Kidney epithelial cell (primary cell): ENCODE data around the gene IL22RA2. TPM values are rescaled to one million over a fixed set of nuclear protein-coding genes. Genes with fewer than 3 reads are reported as not detected.

Experiments used
- DNase-seq: peaks from one replicate; pipeline ENCODE4 v3.0.0-alpha.2; 2010; ENCODE audit warnings: low read depth
- H3K27me3 ChIP-seq: 2 replicates; pipeline ENCODE4 v1.6.0; 2011; ENCODE audit warnings: low read length; ENCODE audit not compliant: control insufficient read depth, insufficient read depth
- H3K36me3 ChIP-seq: 2 replicates; pipeline ENCODE4 v1.5.1; 2011; ENCODE audit warnings: low read length; ENCODE audit not compliant: control insufficient read depth, insufficient read depth
- H3K4me3 ChIP-seq: 2 replicates; pipeline ENCODE4 v1.5.1; 2011; ENCODE audit warnings: low read depth, mild to moderate bottlenecking, control low read depth, low read length
- total RNA-seq: library from RNA; depleted of rRNA; stranded (reverse); fragments of >200 nt; gene quantifications from 2 replicates; pipeline ENCODE4 v1.2.3, GENCODE V29; 2015
- TF ChIP-seq, protein P1 (sequence below): IDR thresholded peaks from 2 replicates; pipeline ENCODE4 v1.5.1; 2011; ENCODE audit warnings: mild to moderate bottlenecking, moderate library complexity, low read length, control low read depth, inconsistent platforms; ENCODE audit not compliant: insufficient read depth, poor library complexity, severe bottlenecking

IL22RA2 gene
- total RNA-seq, 1 donor from 2014 or later: not detected

- no peak for DNase-seq
- Histone ChIP-seq H3K36me3 (no peaks in the 10 kb centered on the region), H3K27me3 (no peaks in the 10 kb centered on the region), H3K4me3 (no peak overlapping the region)
- TF ChIP-seq, protein P1, sequence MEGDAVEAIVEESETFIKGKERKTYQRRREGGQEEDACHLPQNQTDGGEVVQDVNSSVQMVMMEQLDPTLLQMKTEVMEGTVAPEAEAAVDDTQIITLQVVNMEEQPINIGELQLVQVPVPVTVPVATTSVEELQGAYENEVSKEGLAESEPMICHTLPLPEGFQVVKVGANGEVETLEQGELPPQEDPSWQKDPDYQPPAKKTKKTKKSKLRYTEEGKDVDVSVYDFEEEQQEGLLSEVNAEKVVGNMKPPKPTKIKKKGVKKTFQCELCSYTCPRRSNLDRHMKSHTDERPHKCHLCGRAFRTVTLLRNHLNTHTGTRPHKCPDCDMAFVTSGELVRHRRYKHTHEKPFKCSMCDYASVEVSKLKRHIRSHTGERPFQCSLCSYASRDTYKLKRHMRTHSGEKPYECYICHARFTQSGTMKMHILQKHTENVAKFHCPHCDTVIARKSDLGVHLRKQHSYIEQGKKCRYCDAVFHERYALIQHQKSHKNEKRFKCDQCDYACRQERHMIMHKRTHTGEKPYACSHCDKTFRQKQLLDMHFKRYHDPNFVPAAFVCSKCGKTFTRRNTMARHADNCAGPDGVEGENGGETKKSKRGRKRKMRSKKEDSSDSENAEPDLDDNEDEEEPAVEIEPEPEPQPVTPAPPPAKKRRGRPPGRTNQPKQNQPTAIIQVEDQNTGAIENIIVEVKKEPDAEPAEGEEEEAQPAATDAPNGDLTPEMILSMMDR: no peak
Observed at GRCh38 chr6:137162692-137163306, 10.6 kb downstream of the IL22RA2 start.

DNA sequence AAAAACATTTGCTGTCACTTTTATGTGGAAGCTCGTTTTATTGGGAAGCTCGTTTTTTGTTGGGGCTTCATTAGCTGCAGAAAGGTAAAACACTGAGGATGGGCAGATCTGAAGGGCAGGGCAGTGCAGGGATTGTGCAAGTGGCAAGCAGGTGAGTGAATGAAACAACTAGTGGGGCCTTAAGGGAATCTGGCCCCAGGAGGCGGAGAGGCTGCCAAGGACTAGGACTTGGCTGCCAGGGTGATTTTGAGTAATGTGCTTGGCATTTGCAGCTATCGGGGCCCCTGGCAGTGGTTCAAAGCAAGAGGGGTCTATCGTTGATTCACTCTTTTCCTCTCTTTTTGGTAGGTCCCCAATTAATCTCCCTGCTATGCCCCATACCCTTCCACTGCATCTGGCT is 11.5 kb downstream of the IL22RA2 start:
- no peak for DNase-seq
- H3K27me3 ChIP-seq: no peaks in the 10 kb centered on the region
- TF ChIP-seq, protein P1: no peak

GRCh38 chr6:137160763-137161162 is 12.7 kb downstream of the IL22RA2 start:
- DNase-seq: no peak
- Histone ChIP-seq H3K36me3 (no peaks in the 10 kb centered on the region), H3K27me3 (no peaks in the 10 kb centered on the region), H3K4me3 (no peak overlapping the region)
- TF ChIP-seq, protein P1: no peak

More for the DNA sequence above, 11.5 kb downstream of the IL22RA2 start:
- H3K36me3 ChIP-seq: no peaks in the 10 kb centered on the region
- no peak overlapping the region for H3K4me3 ChIP-seq

DNA sequence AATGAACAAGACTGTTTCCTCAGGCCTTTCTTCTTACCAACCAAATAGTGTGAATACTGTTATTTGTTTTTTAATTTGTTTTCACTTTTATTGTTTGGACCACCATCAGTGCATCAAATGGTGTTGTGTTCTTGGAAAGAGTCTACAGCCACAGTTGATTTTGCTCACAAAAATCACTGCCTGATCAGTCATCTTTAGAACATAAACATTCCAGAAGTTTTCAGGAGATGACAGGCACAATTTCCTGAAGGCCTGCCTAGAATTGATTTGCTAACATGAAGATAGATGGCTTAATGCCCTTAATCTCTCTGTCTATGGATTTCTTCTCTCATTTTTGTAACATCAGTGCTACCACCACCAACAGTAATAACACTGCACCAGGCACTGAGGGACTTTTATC is 13.5 kb downstream of the IL22RA2 start:
- TF ChIP-seq, protein P1: no peak
- DNase-seq: no peak
- no peak overlapping the region for H3K4me3 ChIP-seq
- no peaks in the 10 kb centered on the region for H3K36me3 ChIP-seq
- H3K27me3 ChIP-seq: no peaks in the 10 kb centered on the region

- no peak overlapping the region for H3K4me3 ChIP-seq
- DNase-seq: no peak
- no peaks in the 10 kb centered on the region for H3K36me3 ChIP-seq
- no peaks in the 10 kb centered on the region for H3K27me3 ChIP-seq
- TF ChIP-seq, protein P1: no peak
Observed at GRCh38 chr6:137157601-137158000, 15.8 kb downstream of the IL22RA2 start.

- no peak for DNase-seq
- H3K4me3 ChIP-seq: no peak overlapping the region
- H3K27me3 ChIP-seq: no peaks in the 10 kb centered on the region
- TF ChIP-seq, protein P1: no peak
- no peaks in the 10 kb centered on the region for H3K36me3 ChIP-seq
Observed at GRCh38 chr6:137156650-137157049, 16.8 kb downstream of the IL22RA2 start.
